Esophagus squamous epithelium (tissue), 5 donors: ENCODE results near the gene XRCC3. TPM values are rescaled to one million over a fixed set of nuclear protein-coding genes. Genes with fewer than 3 reads are reported as not detected.

Source experiments
- DNase-seq: peaks from one replicate; lab custom pipeline; 2025; lab: John Stamatoyannopoulos, UW
- H3K27ac ChIP-seq, 4 donors: fragments of 200-600 bp; sonication (generic); one replicate each; pipeline ENCODE4 v1.5.1; 2016 to 2019; ENCODE audit warnings: mild to moderate bottlenecking in 1 of 4
- H3K27me3 ChIP-seq, 4 donors: fragments of 200-600 bp; sonication (generic); 1 replicate in 3 of 4; 2 replicates in 1 of 4; pipeline versions ENCODE4 v1.5.1 to v1.6.0; 2017 to 2021; ENCODE audit warnings: antibody characterized with exemption in 1 of 4
- H3K36me3 ChIP-seq, 3 donors: fragments of 200-600 bp; sonication (generic); one replicate each; pipeline ENCODE4 v1.5.1; 2016 to 2019
- H3K4me1 ChIP-seq, 3 donors: fragments of 200-600 bp; sonication (generic); one replicate each; pipeline ENCODE4 v1.5.1; 2017 to 2019
- H3K4me3 ChIP-seq, 4 donors: fragments of 200-600 bp; sonication (generic); 1 replicate in 3 of 4; 2 replicates in 1 of 4; pipeline ENCODE4 v1.5.1; 2016 to 2019; ENCODE audit warnings: mild to moderate bottlenecking in 2 of 4, moderate library complexity in 1 of 4
- H3K9me3 ChIP-seq, 3 donors: fragments of 200-600 bp; sonication (generic); one replicate each; pipeline ENCODE4 v1.5.1; 2016 to 2019
- CTCF ChIP-seq, 6 experiments: fragments of 450-650 bp in 4 of 6; fragments of 200-600 bp in 2 of 6; sonication (generic) in 2 of 6; IDR thresholded peaks; one replicate each; pipeline ENCODE4 v1.5.1; 2016 to 2019; ENCODE audit warnings: antibody characterized with exemption in 6 of 6, mild to moderate bottlenecking in 4 of 6, moderate library complexity in 4 of 6
- POLR2A ChIP-seq, 4 donors: fragments of 450-650 bp; IDR thresholded peaks; one replicate each; pipeline ENCODE4 v1.6.1; 2017; ENCODE audit warnings: antibody characterized with exemption in 4 of 4, mild to moderate bottlenecking in 4 of 4, moderate library complexity in 3 of 4
- WGBS, 2 donors: methylation state at CpG; one replicate each; pipeline ENCODE4 v1.1.5; 2018; 5-methylcytosine and 5-hydroxymethylcytosine counted together
- intact Hi-C: fragments of 100-400 bp; cut with DNase I; formaldehyde crosslinking; loops from one replicate; pipeline ENCODE4 v1.15.0; 2022
- total RNA-seq, 4 donors: library from RNA; depleted of rRNA; stranded (reverse); fragments of >200 nt; gene quantifications; one replicate each; pipeline ENCODE4 v1.1.0, GENCODE V29; 2016
- donor health status: DM: yes; HTN: yes; CAD: no.

Gene XRCC3
- total RNA-seq, 4 donors from 2014 or later = 10.9 to 17.8 (median 12.6) TPM

GRCh38 chr14:103669370-103669769 is 45.9 kb downstream of the XRCC3 start:
- WGBS, 2 donors = 89 to 90% methylated on average over 2 of the region's 2 CpGs
- TF ChIP-seq POLR2A (IDR thresholded peaks at IDR 0.05) = no peak
- no peak for TF ChIP-seq CTCF (IDR thresholded peaks at IDR 0.05)
- DNase-seq = no peak
- H3K4me1 ChIP-seq = peaks cover 0 to 14% (median 0%) of the 10 kb centered on the region in 3 donors
- H3K36me3 ChIP-seq = peaks cover 21 to 100% (median 58%) of the 10 kb centered on the region in 3 donors
- intact Hi-C loops = no loop called here
- no peak overlapping the region for H3K4me3 ChIP-seq
- H3K9me3 ChIP-seq = no peaks in the 10 kb centered on the region
- no peaks in the 10 kb centered on the region for H3K27me3 ChIP-seq
- no peak overlapping the region for H3K27ac ChIP-seq

GRCh38 chr14:103668117-103668516 is 47.1 kb downstream of the XRCC3 start:
- intact Hi-C loops = no loop called here
- DNase-seq = no peak
- H3K4me1 ChIP-seq = peaks cover 0 to 25% (median 0%) of the 10 kb centered on the region in 3 donors
- H3K27me3 ChIP-seq = no peaks in the 10 kb centered on the region
- WGBS, 2 donors = 98 to 100% methylated on average over 3 of the region's 3 CpGs
- no peaks in the 10 kb centered on the region for H3K9me3 ChIP-seq
- H3K36me3 ChIP-seq = peaks cover 20 to 100% (median 51%) of the 10 kb centered on the region in 3 donors
- no peak for TF ChIP-seq POLR2A (IDR thresholded peaks at IDR 0.05)
- no peak for TF ChIP-seq CTCF (IDR thresholded peaks at IDR 0.05)
- H3K27ac ChIP-seq = no peak overlapping the region
- H3K4me3 ChIP-seq = no peak overlapping the region

GRCh38 chr14:103667671-103668070 is 47.6 kb downstream of the XRCC3 start:
- no peak for TF ChIP-seq POLR2A (IDR thresholded peaks at IDR 0.05)
- TF ChIP-seq CTCF (IDR thresholded peaks at IDR 0.05) = no peak
- no peak for DNase-seq
- peaks cover 16 to 100% (median 51%) of the 10 kb centered on the region in 3 donors for H3K36me3 ChIP-seq
- no peak overlapping the region for H3K4me3 ChIP-seq
- intact Hi-C loops = no loop called here
- WGBS, 2 donors = 79 to 82% methylated on average over 4 of the region's 4 CpGs
- peaks cover 0 to 25% (median 0%) of the 10 kb centered on the region in 3 donors for H3K4me1 ChIP-seq
- no peak overlapping the region for H3K27ac ChIP-seq
- H3K9me3 ChIP-seq = no peaks in the 10 kb centered on the region
- H3K27me3 ChIP-seq = no peaks in the 10 kb centered on the region

- 84 to 93% methylated on average over 6 to 9 of the region's 13 CpGs for WGBS, 2 donors
- Histone ChIP-seq H3K4me3 (no peak overlapping the region), H3K4me1 (peaks cover 0 to 25% (median 0%) of the 10 kb centered on the region in 3 donors), H3K36me3 (peaks cover 10 to 100% (median 48%) of the 10 kb centered on the region in 3 donors), H3K27me3 (no peaks in the 10 kb centered on the region), H3K27ac (peak overlapping the region in 2 of 4 donors; percentile 16 to 63), H3K9me3 (no peaks in the 10 kb centered on the region)
- DNase-seq = no peak
- intact Hi-C loops = no loop called here
- no peak for TF ChIP-seq POLR2A (IDR thresholded peaks at IDR 0.05)
- no peak for TF ChIP-seq CTCF (IDR thresholded peaks at IDR 0.05)
Observed at GRCh38 chr14:103663506-103663905, 51.7 kb downstream of the XRCC3 start.

GRCh38 chr14:103662591-103662990 is 52.7 kb downstream of the XRCC3 start:
- TF ChIP-seq POLR2A (IDR thresholded peaks at IDR 0.05) = no peak
- no peak for TF ChIP-seq CTCF (IDR thresholded peaks at IDR 0.05)
- H3K27me3 ChIP-seq = no peaks in the 10 kb centered on the region
- peaks cover 14 to 100% (median 47%) of the 10 kb centered on the region in 3 donors for H3K36me3 ChIP-seq
- no peak overlapping the region for H3K4me3 ChIP-seq
- no peak overlapping the region for H3K27ac ChIP-seq
- intact Hi-C loops = no loop called here
- peaks cover 0 to 30% (median 0%) of the 10 kb centered on the region in 3 donors for H3K4me1 ChIP-seq
- WGBS, 2 donors = 89 to 97% methylated on average over 16 to 17 of the region's 17 CpGs
- DNase-seq = no peak
- no peaks in the 10 kb centered on the region for H3K9me3 ChIP-seq
